Prostate gland (tissue), 2 donors: Measurements from ENCODE around the gene POLG2. TPM values are rescaled to one million over a fixed set of nuclear protein-coding genes. Genes with fewer than 3 reads are reported as not detected.

Experiments
- DNase-seq: peaks from one replicate; pipeline ENCODE4 v3.0.0-alpha.2; 2019; ENCODE audit warnings: low spot score
- H3K27ac ChIP-seq, 2 donors: fragments of 200-600 bp; sonication (generic); 2 replicates each; pipeline ENCODE4 v1.5.1; 2017 to 2019
- H3K27me3 ChIP-seq: fragments of 200-600 bp; sonication (generic); replicated peaks from 2 replicates; pipeline ENCODE4 v1.5.1; 2019; ENCODE audit not compliant: insufficient read depth
- H3K36me3 ChIP-seq, 2 donors: fragments of 200-600 bp; sonication (generic); 1 replicate in 1 of 2; 2 replicates in 1 of 2; pipeline versions ENCODE4 v1.5.1 to v1.8.1; 2017 to 2019
- H3K4me1 ChIP-seq: fragments of 200-600 bp; sonication (generic); replicated peaks from 2 replicates; pipeline ENCODE4 v1.5.1; 2019
- H3K4me3 ChIP-seq, 2 donors: fragments of 200-600 bp; sonication (generic); 2 replicates each; pipeline ENCODE4 v1.5.1; 2017 to 2019
- H3K9me3 ChIP-seq: fragments of 200-600 bp; sonication (generic); 2 replicates; pipeline ENCODE4 v1.5.1; 2017
- POLR2A ChIP-seq: fragments of 450-650 bp; IDR thresholded peaks from one replicate; pipeline ENCODE4 v1.6.1; 2016; ENCODE audit warnings: antibody characterized with exemption, mild to moderate bottlenecking
- POLR2AphosphoS5 ChIP-seq: sonication (generic); formaldehyde crosslinking; IDR thresholded peaks from one replicate; pipeline ENCODE4 v1.6.1; 2017; ENCODE audit warnings: antibody characterized with exemption
- WGBS: methylation state at CpG from one replicate; pipeline ENCODE4 v1.1.5; 2018; 5-methylcytosine and 5-hydroxymethylcytosine counted together
- intact Hi-C: fragments of 100-400 bp; cut with DNase I; formaldehyde crosslinking; loops from one replicate; pipeline ENCODE4 v1.14.2; 2022
- total RNA-seq, 2 donors: library from RNA; depleted of rRNA; stranded (reverse); fragments of >200 nt; gene quantifications; one replicate each; pipeline ENCODE4 v1.1.0, GENCODE V29; 2016
- TF ChIP-seq, protein P1 (sequence below), 4 experiments: fragments of 200-600 bp in 2 of 4; fragments of 450-650 bp in 2 of 4; sonication (generic) in 2 of 4; IDR thresholded peaks; 1 replicate in 3 of 4; 2 replicates in 1 of 4; pipeline ENCODE4 v1.5.1; 2016 to 2019; ENCODE audit warnings: antibody characterized with exemption in 4 of 4, mild to moderate bottlenecking in 2 of 4, moderate library complexity in 2 of 4

The POLG2 gene
- total RNA-seq, 2 donors from 2014 or later = 5.3 to 9.7 TPM

DNA sequence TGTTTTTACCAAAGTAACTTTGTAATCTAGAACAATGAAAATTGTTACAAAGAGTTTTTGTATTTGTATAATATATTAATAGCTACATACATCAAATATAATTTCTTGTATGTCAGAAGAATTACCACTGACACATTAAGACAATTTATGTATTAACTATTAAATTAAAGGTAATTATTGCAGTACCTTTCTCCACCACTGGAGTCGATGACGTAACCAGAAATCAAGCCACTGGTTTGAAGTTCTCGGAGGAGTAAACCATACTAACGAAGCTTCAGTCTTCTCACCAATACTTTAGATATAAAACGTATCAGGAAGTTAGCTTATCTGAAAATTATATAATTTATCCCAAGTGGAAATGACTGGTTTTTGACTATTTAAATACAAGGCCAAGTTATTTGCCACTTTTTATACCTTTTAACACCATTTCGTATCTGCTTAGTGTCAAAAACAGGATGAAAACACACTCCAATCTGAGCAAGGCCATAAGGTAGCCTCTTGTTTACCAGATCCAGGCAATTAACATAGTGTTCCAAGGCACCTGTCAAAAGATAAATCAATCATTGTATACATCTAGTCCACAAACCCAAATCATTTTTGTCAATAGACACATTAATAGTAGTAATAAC lies 4.3 kb downstream of the POLG2 start:
- H3K4me3 ChIP-seq = no peak overlapping the region
- H3K4me1 ChIP-seq = peaks cover 5% of the 10 kb centered on the region
- H3K27ac ChIP-seq = no peak overlapping the region
- 88% methylated on average over 6 of the region's 6 CpGs for WGBS
- no peaks in the 10 kb centered on the region for H3K27me3 ChIP-seq
- intact Hi-C loops = loop anchor here (5.0 kb wide), 1 partner anchor 70 kb away; no protein-coding TSS in a partner anchor
- TF ChIP-seq, protein P1, sequence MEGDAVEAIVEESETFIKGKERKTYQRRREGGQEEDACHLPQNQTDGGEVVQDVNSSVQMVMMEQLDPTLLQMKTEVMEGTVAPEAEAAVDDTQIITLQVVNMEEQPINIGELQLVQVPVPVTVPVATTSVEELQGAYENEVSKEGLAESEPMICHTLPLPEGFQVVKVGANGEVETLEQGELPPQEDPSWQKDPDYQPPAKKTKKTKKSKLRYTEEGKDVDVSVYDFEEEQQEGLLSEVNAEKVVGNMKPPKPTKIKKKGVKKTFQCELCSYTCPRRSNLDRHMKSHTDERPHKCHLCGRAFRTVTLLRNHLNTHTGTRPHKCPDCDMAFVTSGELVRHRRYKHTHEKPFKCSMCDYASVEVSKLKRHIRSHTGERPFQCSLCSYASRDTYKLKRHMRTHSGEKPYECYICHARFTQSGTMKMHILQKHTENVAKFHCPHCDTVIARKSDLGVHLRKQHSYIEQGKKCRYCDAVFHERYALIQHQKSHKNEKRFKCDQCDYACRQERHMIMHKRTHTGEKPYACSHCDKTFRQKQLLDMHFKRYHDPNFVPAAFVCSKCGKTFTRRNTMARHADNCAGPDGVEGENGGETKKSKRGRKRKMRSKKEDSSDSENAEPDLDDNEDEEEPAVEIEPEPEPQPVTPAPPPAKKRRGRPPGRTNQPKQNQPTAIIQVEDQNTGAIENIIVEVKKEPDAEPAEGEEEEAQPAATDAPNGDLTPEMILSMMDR (IDR thresholded peaks at IDR 0.05) = peak in 3 of 4 experiments; percentile 18 to 67 (median 37)
- no peak for TF ChIP-seq POLR2A
- H3K36me3 ChIP-seq = peaks cover 0 to 2% of the 10 kb centered on the region in 2 donors
- DNase-seq = no peak
- no peaks in the 10 kb centered on the region for H3K9me3 ChIP-seq

GRCh38 chr17:64491994-64492393 lies 4.9 kb downstream of the POLG2 start:
- Histone ChIP-seq H3K4me1 (no peaks in the 10 kb centered on the region), H3K4me3 (no peak overlapping the region), H3K27ac (no peak overlapping the region), H3K9me3 (no peaks in the 10 kb centered on the region), H3K36me3 (peaks cover 0 to 2% of the 10 kb centered on the region in 2 donors), H3K27me3 (no peaks in the 10 kb centered on the region)
- intact Hi-C loops = loop anchor here (5.0 kb wide), 1 partner anchor 70 kb away; no protein-coding TSS in a partner anchor
- no peak for TF ChIP-seq POLR2A
- TF ChIP-seq, protein P1 (IDR thresholded peaks at IDR 0.05) = no peak
- TF ChIP-seq POLR2AphosphoS5 = no peak
- WGBS = 81% methylated on average over 3 of the region's 3 CpGs
- no peak for DNase-seq

- Histone ChIP-seq H3K4me1 (no peaks in the 10 kb centered on the region), H3K4me3 (no peak overlapping the region), H3K27me3 (no peaks in the 10 kb centered on the region), H3K36me3 (peaks cover 0 to 2% of the 10 kb centered on the region in 2 donors), H3K27ac (no peak overlapping the region), H3K9me3 (no peaks in the 10 kb centered on the region)
- TF ChIP-seq, protein P1 (IDR thresholded peaks at IDR 0.05) = peak in 2 of 4 experiments; percentile 28 to 41
- TF ChIP-seq POLR2AphosphoS5 (no peak), POLR2A (no peak)
- intact Hi-C loops = loop anchor here (5.0 kb wide), 1 partner anchor 69 kb away; no protein-coding TSS in a partner anchor
- DNase-seq = no peak
- 90% methylated on average over 13 of the region's 13 CpGs for WGBS
Measured at GRCh38 chr17:64491034-64491860, 5.6 kb downstream of the POLG2 start.

GRCh38 chr17:64488301-64488700 lies 8.6 kb downstream of the POLG2 start:
- Histone ChIP-seq H3K4me3 (no peak overlapping the region), H3K36me3 (peaks cover 0 to 5% of the 10 kb centered on the region in 2 donors), H3K4me1 (no peaks in the 10 kb centered on the region), H3K9me3 (no peaks in the 10 kb centered on the region), H3K27ac (no peak overlapping the region), H3K27me3 (no peaks in the 10 kb centered on the region)
- TF ChIP-seq, protein P1 (IDR thresholded peaks at IDR 0.05) = no peak
- TF ChIP-seq POLR2AphosphoS5 (no peak), POLR2A (no peak)
- no peak for DNase-seq
- 100% methylated on average over 2 of the region's 2 CpGs for WGBS
- intact Hi-C loops = no loop called here
